Hematopoietic multipotent progenitor cell treated with erythropoietin and hydrocortisone succinate and interleukin-3 and kit ligand, for 4 days (in vitro differentiated cells): ENCODE measurements around the gene EDA.

Experiments used
- DNase-seq: peaks from one replicate; pipeline ENCODE4 v3.0.0-alpha.2; 2015

EDA gene

GRCh38 chrX:69615779-69616456 is at the start of gene EDA:
EDA (plus strand) TSS chrX:69616113.
- DNase-seq: peak; percentile 80

GRCh38 chrX:69568828-69569227 is 47.1 kb upstream of the EDA start:
- DNase-seq: no peak

GRCh38 chrX:69597399-69597798 is 18.5 kb upstream of the EDA start:
- no peak for DNase-seq

GRCh38 chrX:69600182-69600581 is 15.7 kb upstream of the EDA start:
- DNase-seq: no peak

GRCh38 chrX:69603566-69604194 is 12.2 kb upstream of the EDA start:
- no peak for DNase-seq

- no peak for DNase-seq
Observed at GRCh38 chrX:69605521-69605920, 10.4 kb upstream of the EDA start.

- DNase-seq: no peak
Observed at GRCh38 chrX:69607616-69608015, 8.3 kb upstream of the EDA start.

GRCh38 chrX:69613946-69614345 is 2.0 kb upstream of the EDA start:
- DNase-seq: no peak

- DNase-seq: no peak
Observed at GRCh38 chrX:69614886-69615285, 1.0 kb upstream of the EDA start.

GRCh38 chrX:69615342-69615741 is 571 bp upstream of the EDA start:
- no peak for DNase-seq

GRCh38 chrX:69616457-69617203 is 717 bp downstream of the EDA start:
- no peak for DNase-seq

- peak; percentile 45 for DNase-seq
Observed at GRCh38 chrX:69618803-69619202, 2.9 kb downstream of the EDA start.

- DNase-seq: no peak
Observed at GRCh38 chrX:69626129-69626528, 10.2 kb downstream of the EDA start.

- DNase-seq: no peak
Observed at GRCh38 chrX:69627744-69628143, 11.8 kb downstream of the EDA start.

- DNase-seq: no peak
Observed at GRCh38 chrX:69630147-69630546, 14.2 kb downstream of the EDA start.

- no peak for DNase-seq
Observed at GRCh38 chrX:69664693-69665092, 48.8 kb downstream of the EDA start.

GRCh38 chrX:69670001-69670555 is 54.2 kb downstream of the EDA start:
- DNase-seq: no peak

GRCh38 chrX:69674891-69675290 is 59.0 kb downstream of the EDA start:
- DNase-seq: no peak

- no peak for DNase-seq
Observed at GRCh38 chrX:69705818-69706217, 89.9 kb downstream of the EDA start.

GRCh38 chrX:69718102-69718501 is 102.2 kb downstream of the EDA start:
- no peak for DNase-seq

GRCh38 chrX:69724307-69724706 is 108.4 kb downstream of the EDA start:
- no peak for DNase-seq

- no peak for DNase-seq
Observed at GRCh38 chrX:69740317-69740716, 124.4 kb downstream of the EDA start.

GRCh38 chrX:69741721-69742120 is 125.8 kb downstream of the EDA start:
- no peak for DNase-seq

GRCh38 chrX:69746051-69746450 is 130.1 kb downstream of the EDA start:
- DNase-seq: no peak
